HCT116 (cell line): ENCODE measurements around the gene RBP7. TPM values are rescaled to one million over a fixed set of nuclear protein-coding genes. Genes with fewer than 3 reads are reported as not detected.

ENCODE experiments used
- ATAC-seq: fragments of 200-7000 bp; cut with Tn5 transposase; 2 replicates; pipeline ENCODE4 v1.9.1; 2020; ENCODE audit warnings: mild to moderate bottlenecking, moderate library complexity
- BruUV-seq: library from RNA; stranded (reverse); fragments of 400-500 nt; replicated peaks from 2 replicates; lab custom pipeline; 2021; lab: Mats Ljungman, UMichigan
- CTCF ChIA-PET: fragments of 300-600 bp; sonication (Branson Sonifier 250); formaldehyde crosslinking; loops from one replicate; lab custom pipeline; 2021; ENCODE audit warnings: antibody characterized with exemption; lab: Charles Lee
- POLR2A ChIA-PET: fragments of 300-600, 350-600 bp; sonication (Branson Sonifier 250); formaldehyde crosslinking; loops from one replicate; lab custom pipeline; 2021; ENCODE audit warnings: antibody characterized with exemption; lab: Charles Lee
- RAD21 ChIA-PET, 2 experiments: fragments of 300-600 bp; sonication (Branson Sonifier 250); formaldehyde crosslinking; loops; one replicate each; lab custom pipeline; 2023; ENCODE audit warnings: low total read pairs in 2 of 2; ENCODE audit not compliant: uncharacterized antibody in 2 of 2, unreplicated experiment in 2 of 2, low non-redundant PET in 1 of 2; lab: Charles Lee
- DNase-seq: peaks from one replicate; pipeline ENCODE4 v3.0.0-alpha.2; 2010; ENCODE audit warnings: low read depth, low spot score
- H2AFZ ChIP-seq: fragments of 200-600 bp; shearing (Covaris generic), sonication (generic); 2 replicates; pipeline ENCODE4 v1.6.1; 2017; ENCODE audit warnings: low read depth, mixed run types, mixed read lengths, antibody characterized with exemption, low read length; ENCODE audit not compliant: poor library complexity, severe bottlenecking
- H3K27ac ChIP-seq: 2 replicates; pipeline ENCODE4 v1.5.1; 2012; ENCODE audit warnings: low read depth, low read length
- H3K27me3 ChIP-seq: fragments of 200-600 bp; sonication (generic); 2 replicates; pipeline ENCODE4 v1.6.1; 2016; ENCODE audit warnings: mixed run types, low read length, mixed read lengths; ENCODE audit not compliant: insufficient read depth
- H3K36me3 ChIP-seq, 2 experiments: fragments of 200-500 bp in 1 of 2; fragments of 200-600 bp in 1 of 2; sonication (Bioruptor generic) in 1 of 2; sonication (generic) in 1 of 2; 2 replicates each; pipeline versions ENCODE4 v1.5.1 to v1.6.1; 2014 to 2016; ENCODE audit warnings: low read length in 2 of 2, inconsistent platforms in 1 of 2, mixed read lengths in 1 of 2, mixed run types in 1 of 2; ENCODE audit not compliant: insufficient read depth in 2 of 2, control insufficient read depth in 1 of 2
- H3K4me1 ChIP-seq, 2 experiments: fragments of 200-600 bp in 1 of 2; sonication (generic) in 1 of 2; 2 replicates each; pipeline versions ENCODE4 v1.5.1 to v1.6.1; 2012 to 2017; ENCODE audit warnings: low read length in 2 of 2, inconsistent platforms in 1 of 2, mild to moderate bottlenecking in 1 of 2, mixed read lengths in 1 of 2, mixed run types in 1 of 2, moderate library complexity in 1 of 2; ENCODE audit not compliant: insufficient read depth in 2 of 2, control insufficient read depth in 1 of 2
- H3K4me2 ChIP-seq: fragments of 200-600 bp; sonication (generic); 2 replicates; pipeline ENCODE4 v1.6.1; 2017; ENCODE audit warnings: mixed run types, low read length, mixed read lengths
- H3K4me3 ChIP-seq, 2 experiments: fragments of 200-600 bp in 1 of 2; sonication (generic) in 1 of 2; replicated peaks in 1 of 2; 2 replicates each; pipeline ENCODE4 v1.5.1; 2011 to 2016; ENCODE audit warnings: low read length in 2 of 2, control low read depth in 1 of 2, low read depth in 1 of 2, mild to moderate bottlenecking in 1 of 2, mixed read lengths in 1 of 2, mixed run types in 1 of 2
- H3K79me2 ChIP-seq: fragments of 200-600 bp; sonication (generic); 2 replicates; pipeline ENCODE4 v1.6.1; 2017; ENCODE audit warnings: mild to moderate bottlenecking, mixed run types, low read length, moderate library complexity, mixed read lengths; ENCODE audit not compliant: insufficient read depth
- H3K9ac ChIP-seq: fragments of 200-600 bp; sonication (generic); 2 replicates; pipeline ENCODE4 v1.6.1; 2016; ENCODE audit warnings: low read length, mixed read lengths
- H3K9me2 ChIP-seq: fragments of 200-600 bp; sonication (generic), shearing (Covaris generic); 2 replicates; pipeline ENCODE4 v1.6.1; 2017; ENCODE audit warnings: mixed run types, mild to moderate bottlenecking, moderate library complexity; ENCODE audit not compliant: insufficient read depth
- H3K9me3 ChIP-seq, 2 experiments: fragments of 200-500 bp in 1 of 2; fragments of 200-600 bp in 1 of 2; sonication (Bioruptor generic) in 1 of 2; sonication (generic) in 1 of 2; 2 replicates each; pipeline ENCODE4 v1.6.1; 2014 to 2017; ENCODE audit warnings: low read length in 2 of 2, mixed read lengths in 2 of 2, inconsistent platforms in 1 of 2, low read depth in 1 of 2, mild to moderate bottlenecking in 1 of 2, mixed run types in 1 of 2, moderate library complexity in 1 of 2; ENCODE audit not compliant: control insufficient read depth in 1 of 2, insufficient read depth in 1 of 2
- H4K20me1 ChIP-seq: fragments of 200-600 bp; sonication (generic), shearing (Covaris generic); 2 replicates; pipeline ENCODE4 v1.6.1; 2017; ENCODE audit warnings: mixed run types, mild to moderate bottlenecking, moderate library complexity; ENCODE audit not compliant: insufficient read depth
- CBX3 ChIP-seq: IDR thresholded peaks from 2 replicates; pipeline ENCODE4 v1.6.1; 2012; ENCODE audit warnings: low read depth
- EGR1 ChIP-seq: IDR thresholded peaks from 2 replicates; pipeline ENCODE4 v1.6.1; 2012; ENCODE audit warnings: low read depth
- ELF1 ChIP-seq: IDR thresholded peaks from 2 replicates; pipeline ENCODE4 v1.6.1; 2012; ENCODE audit warnings: low read depth, borderline replicate concordance
- EZH2phosphoT487 ChIP-seq: fragments of 200-600 bp; IDR thresholded peaks from 2 replicates; pipeline ENCODE4 v1.6.1; 2018; ENCODE audit warnings: antibody characterized with exemption, borderline replicate concordance
- FOSL1 ChIP-seq: IDR thresholded peaks from 2 replicates; pipeline ENCODE4 v1.6.1; 2012; ENCODE audit warnings: low read depth
- JUND ChIP-seq: IDR thresholded peaks from 2 replicates; pipeline ENCODE4 v1.6.1; 2012
- POLR2AphosphoS5 ChIP-seq: IDR thresholded peaks from 2 replicates; pipeline ENCODE4 v1.6.1; 2011; ENCODE audit warnings: mild to moderate bottlenecking, low read depth, low read length, moderate library complexity
- RAD21 ChIP-seq: IDR thresholded peaks from 2 replicates; pipeline ENCODE4 v1.6.1; 2012; ENCODE audit warnings: low read depth, mild to moderate bottlenecking
- SIN3A ChIP-seq: IDR thresholded peaks from 2 replicates; pipeline ENCODE4 v1.6.1; 2012; ENCODE audit warnings: low read depth
- SP1 ChIP-seq: IDR thresholded peaks from 2 replicates; pipeline ENCODE4 v1.6.1; 2012; ENCODE audit warnings: low read depth
- SRF ChIP-seq: IDR thresholded peaks from 2 replicates; pipeline ENCODE4 v1.6.1; 2012; ENCODE audit warnings: low read depth
- TCF7L2 ChIP-seq: IDR thresholded peaks from 2 replicates; pipeline ENCODE4 v1.7.0; 2011; ENCODE audit warnings: borderline replicate concordance, inconsistent platforms; ENCODE audit not compliant: insufficient read depth, insufficient read length; ENCODE audit errors: extremely low read depth
- YY1 ChIP-seq: IDR thresholded peaks from 2 replicates; pipeline ENCODE4 v1.6.1; 2011; ENCODE audit warnings: low read length, low read depth, moderate library complexity, mild to moderate bottlenecking; ENCODE audit not compliant: insufficient replicate concordance; ENCODE audit errors: extremely low read depth
- ZFX ChIP-seq: fragments of 450-650 bp; IDR thresholded peaks from 2 replicates; pipeline ENCODE4 v1.6.1; 2017
- intact Hi-C: fragments of 100-400 bp; cut with micrococcal nuclease; formaldehyde crosslinking; loops from 2 replicates; pipeline ENCODE4 v1.10.0; 2022
- total RNA-seq: library from RNA; stranded (reverse); gene quantifications from one replicate; pipeline ENCODE4 v1.2.1, GENCODE V29; 2021; ENCODE audit not compliant: unreplicated experiment
- TF ChIP-seq, protein P1 (sequence below): IDR thresholded peaks from 2 replicates; pipeline ENCODE4 v1.6.1; 2012
- TF ChIP-seq, protein P2 (sequence below): IDR thresholded peaks from 2 replicates; pipeline ENCODE4 v1.6.1; 2011; ENCODE audit warnings: mild to moderate bottlenecking, low read length, moderate library complexity; ENCODE audit not compliant: insufficient replicate concordance; ENCODE audit errors: extremely low read depth
- TF ChIP-seq, protein P3 (sequence below): IDR thresholded peaks from 2 replicates; pipeline ENCODE4 v1.6.1; 2012; ENCODE audit warnings: low read depth
- TF ChIP-seq, protein P4 (sequence below): IDR thresholded peaks from 2 replicates; pipeline ENCODE4 v1.6.1; 2012

The RBP7 gene
- total RNA-seq, 1 experiment from 2014 or later, result 45.6 TPM

DNA sequence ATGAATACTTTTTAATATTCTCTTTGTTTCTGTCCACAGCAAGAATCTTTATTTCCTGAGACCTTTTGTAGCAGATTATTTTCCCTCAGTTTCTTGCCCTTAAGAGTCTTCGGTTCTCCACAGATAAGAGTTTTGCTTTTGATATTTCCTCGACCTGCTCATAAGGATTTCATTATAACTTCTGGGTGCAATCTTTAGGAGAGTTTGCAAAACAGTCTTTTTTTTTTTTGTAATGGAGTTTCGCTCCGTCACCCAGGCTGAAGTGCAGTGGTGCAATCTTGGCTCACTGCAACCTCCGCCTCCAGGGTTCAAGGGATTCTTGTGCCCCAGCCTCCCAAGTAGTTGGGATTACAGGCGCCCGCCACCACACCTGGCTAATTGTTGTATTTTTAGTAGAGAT lies 25.6 kb downstream of the RBP7 start:
- Histone ChIP-seq H3K9me3 (no peaks in the 10 kb centered on the region), H3K4me3 (no peak overlapping the region), H3K4me1 (peaks cover 0 to 7% of the 10 kb centered on the region in 2 experiments; a peak in 1 of 4 replicates), H3K9me2 (no peaks in the 10 kb centered on the region), H3K4me2 (no peak overlapping the region), H3K79me2 (no peaks in the 10 kb centered on the region), H3K36me3 (no peaks in the 10 kb centered on the region), H3K27me3 (no peaks in the 10 kb centered on the region), H3K27ac (no peak overlapping the region), H2AFZ (no peak overlapping the region), H3K9ac (no peak overlapping the region), H4K20me1 (no peaks in the 10 kb centered on the region)
- ChIA-PET RAD21 (no interaction called here), POLR2A (no interaction called here), CTCF (no interaction called here)
- intact Hi-C loops, result no loop called here
- no peak for TF ChIP-seq EGR1
- no peak for TF ChIP-seq ZFX
- no peak for TF ChIP-seq ELF1
- TF ChIP-seq, protein P1, sequence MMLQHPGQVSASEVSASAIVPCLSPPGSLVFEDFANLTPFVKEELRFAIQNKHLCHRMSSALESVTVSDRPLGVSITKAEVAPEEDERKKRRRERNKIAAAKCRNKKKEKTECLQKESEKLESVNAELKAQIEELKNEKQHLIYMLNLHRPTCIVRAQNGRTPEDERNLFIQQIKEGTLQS, result no peak
- TF ChIP-seq, protein P2, sequence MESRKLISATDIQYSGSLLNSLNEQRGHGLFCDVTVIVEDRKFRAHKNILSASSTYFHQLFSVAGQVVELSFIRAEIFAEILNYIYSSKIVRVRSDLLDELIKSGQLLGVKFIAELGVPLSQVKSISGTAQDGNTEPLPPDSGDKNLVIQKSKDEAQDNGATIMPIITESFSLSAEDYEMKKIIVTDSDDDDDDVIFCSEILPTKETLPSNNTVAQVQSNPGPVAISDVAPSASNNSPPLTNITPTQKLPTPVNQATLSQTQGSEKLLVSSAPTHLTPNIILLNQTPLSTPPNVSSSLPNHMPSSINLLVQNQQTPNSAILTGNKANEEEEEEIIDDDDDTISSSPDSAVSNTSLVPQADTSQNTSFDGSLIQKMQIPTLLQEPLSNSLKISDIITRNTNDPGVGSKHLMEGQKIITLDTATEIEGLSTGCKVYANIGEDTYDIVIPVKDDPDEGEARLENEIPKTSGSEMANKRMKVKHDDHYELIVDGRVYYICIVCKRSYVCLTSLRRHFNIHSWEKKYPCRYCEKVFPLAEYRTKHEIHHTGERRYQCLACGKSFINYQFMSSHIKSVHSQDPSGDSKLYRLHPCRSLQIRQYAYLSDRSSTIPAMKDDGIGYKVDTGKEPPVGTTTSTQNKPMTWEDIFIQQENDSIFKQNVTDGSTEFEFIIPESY, result no peak
- no peak for TF ChIP-seq RAD21
- no peak for TF ChIP-seq TCF7L2
- no peak for TF ChIP-seq POLR2AphosphoS5
- TF ChIP-seq SIN3A, result no peak
- no peak for TF ChIP-seq SP1
- TF ChIP-seq FOSL1, result no peak
- TF ChIP-seq SRF, result no peak
- TF ChIP-seq CBX3, result no peak
- TF ChIP-seq JUND, result no peak
- no peak for TF ChIP-seq YY1
- TF ChIP-seq, protein P3, sequence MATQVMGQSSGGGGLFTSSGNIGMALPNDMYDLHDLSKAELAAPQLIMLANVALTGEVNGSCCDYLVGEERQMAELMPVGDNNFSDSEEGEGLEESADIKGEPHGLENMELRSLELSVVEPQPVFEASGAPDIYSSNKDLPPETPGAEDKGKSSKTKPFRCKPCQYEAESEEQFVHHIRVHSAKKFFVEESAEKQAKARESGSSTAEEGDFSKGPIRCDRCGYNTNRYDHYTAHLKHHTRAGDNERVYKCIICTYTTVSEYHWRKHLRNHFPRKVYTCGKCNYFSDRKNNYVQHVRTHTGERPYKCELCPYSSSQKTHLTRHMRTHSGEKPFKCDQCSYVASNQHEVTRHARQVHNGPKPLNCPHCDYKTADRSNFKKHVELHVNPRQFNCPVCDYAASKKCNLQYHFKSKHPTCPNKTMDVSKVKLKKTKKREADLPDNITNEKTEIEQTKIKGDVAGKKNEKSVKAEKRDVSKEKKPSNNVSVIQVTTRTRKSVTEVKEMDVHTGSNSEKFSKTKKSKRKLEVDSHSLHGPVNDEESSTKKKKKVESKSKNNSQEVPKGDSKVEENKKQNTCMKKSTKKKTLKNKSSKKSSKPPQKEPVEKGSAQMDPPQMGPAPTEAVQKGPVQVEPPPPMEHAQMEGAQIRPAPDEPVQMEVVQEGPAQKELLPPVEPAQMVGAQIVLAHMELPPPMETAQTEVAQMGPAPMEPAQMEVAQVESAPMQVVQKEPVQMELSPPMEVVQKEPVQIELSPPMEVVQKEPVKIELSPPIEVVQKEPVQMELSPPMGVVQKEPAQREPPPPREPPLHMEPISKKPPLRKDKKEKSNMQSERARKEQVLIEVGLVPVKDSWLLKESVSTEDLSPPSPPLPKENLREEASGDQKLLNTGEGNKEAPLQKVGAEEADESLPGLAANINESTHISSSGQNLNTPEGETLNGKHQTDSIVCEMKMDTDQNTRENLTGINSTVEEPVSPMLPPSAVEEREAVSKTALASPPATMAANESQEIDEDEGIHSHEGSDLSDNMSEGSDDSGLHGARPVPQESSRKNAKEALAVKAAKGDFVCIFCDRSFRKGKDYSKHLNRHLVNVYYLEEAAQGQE, result no peak
- TF ChIP-seq, protein P4, sequence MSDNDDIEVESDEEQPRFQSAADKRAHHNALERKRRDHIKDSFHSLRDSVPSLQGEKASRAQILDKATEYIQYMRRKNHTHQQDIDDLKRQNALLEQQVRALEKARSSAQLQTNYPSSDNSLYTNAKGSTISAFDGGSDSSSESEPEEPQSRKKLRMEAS, result no peak
- no peak for TF ChIP-seq EZH2phosphoT487
- DNase-seq (no peak), ATAC-seq (no peak)
- no TSS peak for BruUV-seq
